ENCODE results near the gene TSPAN16. TPM values are rescaled to one million over a fixed set of nuclear protein-coding genes. Genes with fewer than 3 reads are reported as not detected.

TSPAN16 gene
- total RNA-seq, 1 experiment from 2014 or later = not detected

DNA sequence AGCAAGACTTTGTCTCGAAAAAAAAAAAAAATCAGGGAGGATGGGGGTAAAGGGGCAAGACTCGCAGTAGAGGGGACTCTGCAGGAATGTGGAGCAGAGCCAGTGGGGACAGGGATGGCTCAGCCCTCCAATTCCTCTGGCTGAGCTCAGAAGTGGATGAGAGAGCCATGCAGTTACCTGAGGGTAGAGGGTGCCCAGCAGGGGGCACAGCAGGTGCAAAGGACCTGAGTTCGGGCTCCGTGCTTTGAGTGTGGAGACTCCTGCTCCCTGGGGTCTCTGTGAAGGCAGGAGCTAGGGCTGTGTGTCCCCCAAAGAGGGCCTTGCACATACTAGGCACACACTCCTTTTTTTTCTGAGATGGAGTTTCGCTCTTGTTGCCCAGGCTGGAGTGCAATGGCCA is 41.3 kb upstream of the TSPAN16 start:
- CTCF ChIA-PET = interaction anchor here (0.7 to 1.9 kb wide), 2 partner anchors 10 to 68 kb away, joined by 3 to 5 read pairs; no protein-coding TSS in a partner anchor
- DNase-seq = no peak
- H3K27me3 Mint-ChIP-seq (ENCODE audit: unreplicated experiment) = no peaks in the 10 kb centered on the region
- no peak overlapping the region for H3K27ac Mint-ChIP-seq (ENCODE audit: unreplicated experiment)
- intact Hi-C loops (cut with micrococcal nuclease; ENCODE audit: unreplicated experiment) = no loop called here
- H3K9me3 Mint-ChIP-seq (ENCODE audit: low read depth, unreplicated experiment) = no peaks in the 10 kb centered on the region
- BruUV-seq (replicated peaks) = no TSS peak
- H3K4me3 Mint-ChIP-seq (ENCODE audit: low read depth, unreplicated experiment) = no peak overlapping the region
- H3K36me3 Mint-ChIP-seq (ENCODE audit: insufficient read depth, unreplicated experiment) = no peaks in the 10 kb centered on the region
- TF ChIP-seq, protein P1, sequence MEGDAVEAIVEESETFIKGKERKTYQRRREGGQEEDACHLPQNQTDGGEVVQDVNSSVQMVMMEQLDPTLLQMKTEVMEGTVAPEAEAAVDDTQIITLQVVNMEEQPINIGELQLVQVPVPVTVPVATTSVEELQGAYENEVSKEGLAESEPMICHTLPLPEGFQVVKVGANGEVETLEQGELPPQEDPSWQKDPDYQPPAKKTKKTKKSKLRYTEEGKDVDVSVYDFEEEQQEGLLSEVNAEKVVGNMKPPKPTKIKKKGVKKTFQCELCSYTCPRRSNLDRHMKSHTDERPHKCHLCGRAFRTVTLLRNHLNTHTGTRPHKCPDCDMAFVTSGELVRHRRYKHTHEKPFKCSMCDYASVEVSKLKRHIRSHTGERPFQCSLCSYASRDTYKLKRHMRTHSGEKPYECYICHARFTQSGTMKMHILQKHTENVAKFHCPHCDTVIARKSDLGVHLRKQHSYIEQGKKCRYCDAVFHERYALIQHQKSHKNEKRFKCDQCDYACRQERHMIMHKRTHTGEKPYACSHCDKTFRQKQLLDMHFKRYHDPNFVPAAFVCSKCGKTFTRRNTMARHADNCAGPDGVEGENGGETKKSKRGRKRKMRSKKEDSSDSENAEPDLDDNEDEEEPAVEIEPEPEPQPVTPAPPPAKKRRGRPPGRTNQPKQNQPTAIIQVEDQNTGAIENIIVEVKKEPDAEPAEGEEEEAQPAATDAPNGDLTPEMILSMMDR (IDR thresholded peaks at IDR 0.05; ENCODE audit: unreplicated experiment) = no peak
- no peaks in the 10 kb centered on the region for H3K4me1 Mint-ChIP-seq (ENCODE audit: low read depth, unreplicated experiment)

DNA sequence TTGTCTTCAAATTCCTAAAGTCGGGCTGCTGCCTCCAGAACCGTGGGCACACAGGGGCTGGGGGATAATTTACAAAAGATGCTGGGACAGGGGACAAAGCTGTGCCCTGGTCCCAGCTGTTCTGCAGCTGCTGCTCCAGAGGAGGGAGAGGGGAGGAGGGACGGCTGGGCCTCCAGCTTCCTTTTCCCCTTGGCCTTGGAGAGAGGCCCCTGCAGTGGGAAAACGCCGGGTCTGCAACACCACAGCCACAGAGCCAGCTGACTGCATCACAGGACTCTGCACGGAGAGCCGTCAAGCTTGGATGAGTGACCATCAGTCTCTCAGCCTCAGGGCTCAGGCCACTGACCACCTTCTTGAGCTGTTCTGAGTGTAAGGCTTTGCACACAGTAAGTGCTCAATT is 39.8 kb upstream of the TSPAN16 start:
- Mint-ChIP-seq H3K9me3 (ENCODE audit: low read depth, unreplicated experiment) (no peaks in the 10 kb centered on the region), H3K27me3 (ENCODE audit: unreplicated experiment) (no peaks in the 10 kb centered on the region), H3K4me1 (ENCODE audit: low read depth, unreplicated experiment) (no peaks in the 10 kb centered on the region), H3K27ac (ENCODE audit: unreplicated experiment) (no peak overlapping the region), H3K4me3 (ENCODE audit: low read depth, unreplicated experiment) (no peak overlapping the region), H3K36me3 (ENCODE audit: insufficient read depth, unreplicated experiment) (peaks cover 5% of the 10 kb centered on the region)
- BruUV-seq (replicated peaks) = no TSS peak
- CTCF ChIA-PET = interaction anchor here (1.9 kb wide), 1 partner anchor 8 kb away, joined by 5 read pairs; no protein-coding TSS in a partner anchor
- TF ChIP-seq, protein P1 (IDR thresholded peaks at IDR 0.05; ENCODE audit: unreplicated experiment) = no peak
- DNase-seq = no peak
- intact Hi-C loops (cut with micrococcal nuclease; ENCODE audit: unreplicated experiment) = no loop called here

DNA sequence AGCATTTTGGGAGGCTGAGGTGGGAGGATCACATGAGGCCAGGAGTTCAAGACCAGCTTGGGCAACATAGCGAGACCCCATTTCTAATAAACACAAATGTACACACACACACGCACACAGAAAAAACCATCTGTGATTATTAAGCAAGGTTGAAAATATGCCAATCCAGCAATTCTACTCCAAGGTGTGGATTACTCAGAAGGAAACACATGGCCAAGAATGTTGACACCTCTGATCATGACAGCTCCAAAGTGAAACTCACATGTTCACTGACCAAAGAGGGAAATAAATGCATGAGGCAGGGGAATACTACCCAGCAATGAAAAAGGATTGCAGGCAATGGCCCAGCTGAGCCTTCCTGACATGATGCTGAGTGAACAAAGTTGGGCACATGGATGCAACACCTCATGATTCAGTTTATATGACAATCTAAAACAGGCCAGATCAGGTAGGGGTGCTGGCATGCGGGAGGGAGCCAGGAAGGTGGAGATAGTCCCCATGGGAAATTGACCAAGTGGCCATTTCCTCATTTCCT is 38.0 kb upstream of the TSPAN16 start:
- Mint-ChIP-seq H3K27me3 (ENCODE audit: unreplicated experiment) (no peaks in the 10 kb centered on the region), H3K4me1 (ENCODE audit: low read depth, unreplicated experiment) (no peaks in the 10 kb centered on the region), H3K27ac (ENCODE audit: unreplicated experiment) (no peak overlapping the region), H3K4me3 (ENCODE audit: low read depth, unreplicated experiment) (no peak overlapping the region), H3K36me3 (ENCODE audit: insufficient read depth, unreplicated experiment) (peaks cover 5% of the 10 kb centered on the region), H3K9me3 (ENCODE audit: low read depth, unreplicated experiment) (no peaks in the 10 kb centered on the region)
- TF ChIP-seq, protein P1 (IDR thresholded peaks at IDR 0.05; ENCODE audit: unreplicated experiment) = no peak
- DNase-seq = no peak
- CTCF ChIA-PET = no interaction called here
- intact Hi-C loops (cut with micrococcal nuclease; ENCODE audit: unreplicated experiment) = no loop called here
- BruUV-seq (replicated peaks) = no TSS peak

DNA sequence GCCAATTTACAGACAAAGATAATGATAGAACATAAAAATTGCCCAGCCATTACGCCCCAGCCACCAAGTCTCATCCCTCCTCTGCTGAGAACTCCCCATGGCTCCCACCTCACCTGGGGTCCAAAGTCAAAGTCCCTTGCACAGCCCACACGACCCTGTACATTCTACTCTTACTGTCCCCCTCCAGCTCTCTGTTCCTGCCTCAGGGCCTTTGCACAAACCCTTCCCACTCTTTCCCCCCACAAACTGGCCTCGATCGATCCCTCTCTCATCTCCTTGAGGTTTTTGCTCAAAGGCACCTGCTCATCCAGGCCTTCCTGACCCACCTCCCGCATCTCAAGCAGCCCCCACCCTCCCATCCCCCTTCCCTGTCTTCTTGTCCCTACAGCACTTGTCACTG is 35.0 kb upstream of the TSPAN16 start:
- H3K4me3 Mint-ChIP-seq (ENCODE audit: low read depth, unreplicated experiment) = peak overlapping the region; percentile 60
- intact Hi-C loops (cut with micrococcal nuclease; ENCODE audit: unreplicated experiment) = no loop called here
- H3K9me3 Mint-ChIP-seq (ENCODE audit: low read depth, unreplicated experiment) = no peaks in the 10 kb centered on the region
- H3K27me3 Mint-ChIP-seq (ENCODE audit: unreplicated experiment) = no peaks in the 10 kb centered on the region
- no peak for DNase-seq
- TF ChIP-seq, protein P1 (IDR thresholded peaks at IDR 0.05; ENCODE audit: unreplicated experiment) = no peak
- BruUV-seq (replicated peaks) = no TSS peak
- peaks cover 19% of the 10 kb centered on the region for H3K36me3 Mint-ChIP-seq (ENCODE audit: insufficient read depth, unreplicated experiment)
- CTCF ChIA-PET = interaction anchor here (0.7 kb wide), 1 partner anchor 17 kb away, joined by 3 read pairs; no protein-coding TSS in a partner anchor
- H3K4me1 Mint-ChIP-seq (ENCODE audit: low read depth, unreplicated experiment) = peaks cover 19% of the 10 kb centered on the region
- no peak overlapping the region for H3K27ac Mint-ChIP-seq (ENCODE audit: unreplicated experiment)

Measured in Calu3 (cell line).